Thyroid gland (tissue), 4 donors: ENCODE results near the gene SCTR.

Source experiments
- POLR2A ChIP-seq, 2 donors: fragments of 450-650 bp; IDR thresholded peaks; one replicate each; pipeline ENCODE4 v1.6.1; 2017; ENCODE audit warnings: antibody characterized with exemption in 2 of 2, mild to moderate bottlenecking in 2 of 2, moderate library complexity in 1 of 2
- TF ChIP-seq, protein P1 (sequence below), 6 experiments: fragments of 200-600 bp in 3 of 6; fragments of 450-650 bp in 3 of 6; sonication (generic) in 3 of 6; IDR thresholded peaks; one replicate each; pipeline ENCODE4 v1.5.1; 2016 to 2019; ENCODE audit warnings: antibody characterized with exemption in 6 of 6, mild to moderate bottlenecking in 2 of 6, inconsistent platforms in 1 of 6, moderate library complexity in 1 of 6

DNA sequence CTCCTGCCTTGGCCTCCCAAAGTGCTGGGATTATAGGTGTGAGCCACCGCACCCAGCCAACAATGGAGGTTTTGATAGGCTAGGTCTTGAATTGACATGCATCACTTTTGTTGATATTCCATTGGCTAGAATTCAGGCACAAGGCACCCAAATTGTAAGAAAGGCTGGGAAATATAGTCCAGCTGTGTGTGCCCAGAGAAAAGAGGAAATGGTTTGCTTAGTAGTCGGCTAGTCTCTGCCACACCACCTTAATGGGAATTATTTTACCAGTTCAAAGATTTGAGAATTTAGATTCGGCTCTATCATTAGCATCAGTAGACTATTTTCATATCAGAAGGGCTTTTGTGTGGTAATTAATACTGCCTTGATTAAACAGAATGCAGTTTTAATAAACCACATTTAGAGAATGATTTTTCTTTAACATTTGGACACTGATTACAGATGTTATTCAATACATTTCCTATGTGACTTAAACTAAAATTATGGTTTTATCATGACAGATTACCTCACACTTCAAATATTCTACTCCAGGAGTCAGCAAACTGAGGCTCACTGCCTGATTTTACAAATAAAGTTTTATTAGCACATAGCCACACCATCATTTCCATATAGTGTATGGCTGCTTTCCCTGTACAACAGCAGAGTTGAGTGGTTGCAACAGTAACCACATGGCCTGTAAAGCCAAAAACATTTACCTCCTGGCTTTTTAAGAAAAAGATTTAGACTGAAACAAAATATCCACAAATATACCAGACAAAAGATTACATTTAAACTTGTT, 130.1 kb downstream of the SCTR start:
- TF ChIP-seq, protein P1, sequence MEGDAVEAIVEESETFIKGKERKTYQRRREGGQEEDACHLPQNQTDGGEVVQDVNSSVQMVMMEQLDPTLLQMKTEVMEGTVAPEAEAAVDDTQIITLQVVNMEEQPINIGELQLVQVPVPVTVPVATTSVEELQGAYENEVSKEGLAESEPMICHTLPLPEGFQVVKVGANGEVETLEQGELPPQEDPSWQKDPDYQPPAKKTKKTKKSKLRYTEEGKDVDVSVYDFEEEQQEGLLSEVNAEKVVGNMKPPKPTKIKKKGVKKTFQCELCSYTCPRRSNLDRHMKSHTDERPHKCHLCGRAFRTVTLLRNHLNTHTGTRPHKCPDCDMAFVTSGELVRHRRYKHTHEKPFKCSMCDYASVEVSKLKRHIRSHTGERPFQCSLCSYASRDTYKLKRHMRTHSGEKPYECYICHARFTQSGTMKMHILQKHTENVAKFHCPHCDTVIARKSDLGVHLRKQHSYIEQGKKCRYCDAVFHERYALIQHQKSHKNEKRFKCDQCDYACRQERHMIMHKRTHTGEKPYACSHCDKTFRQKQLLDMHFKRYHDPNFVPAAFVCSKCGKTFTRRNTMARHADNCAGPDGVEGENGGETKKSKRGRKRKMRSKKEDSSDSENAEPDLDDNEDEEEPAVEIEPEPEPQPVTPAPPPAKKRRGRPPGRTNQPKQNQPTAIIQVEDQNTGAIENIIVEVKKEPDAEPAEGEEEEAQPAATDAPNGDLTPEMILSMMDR (IDR thresholded peaks at IDR 0.05), result no peak
- TF ChIP-seq POLR2A (IDR thresholded peaks at IDR 0.05), result no peak
